Measurements from ENCODE around the gene LSP1. TPM values are rescaled to one million over a fixed set of nuclear protein-coding genes. Genes with fewer than 3 reads are reported as not detected.

The LSP1 gene
- total RNA-seq, 1 donor from 2014 or later: 600 TPM

DNA sequence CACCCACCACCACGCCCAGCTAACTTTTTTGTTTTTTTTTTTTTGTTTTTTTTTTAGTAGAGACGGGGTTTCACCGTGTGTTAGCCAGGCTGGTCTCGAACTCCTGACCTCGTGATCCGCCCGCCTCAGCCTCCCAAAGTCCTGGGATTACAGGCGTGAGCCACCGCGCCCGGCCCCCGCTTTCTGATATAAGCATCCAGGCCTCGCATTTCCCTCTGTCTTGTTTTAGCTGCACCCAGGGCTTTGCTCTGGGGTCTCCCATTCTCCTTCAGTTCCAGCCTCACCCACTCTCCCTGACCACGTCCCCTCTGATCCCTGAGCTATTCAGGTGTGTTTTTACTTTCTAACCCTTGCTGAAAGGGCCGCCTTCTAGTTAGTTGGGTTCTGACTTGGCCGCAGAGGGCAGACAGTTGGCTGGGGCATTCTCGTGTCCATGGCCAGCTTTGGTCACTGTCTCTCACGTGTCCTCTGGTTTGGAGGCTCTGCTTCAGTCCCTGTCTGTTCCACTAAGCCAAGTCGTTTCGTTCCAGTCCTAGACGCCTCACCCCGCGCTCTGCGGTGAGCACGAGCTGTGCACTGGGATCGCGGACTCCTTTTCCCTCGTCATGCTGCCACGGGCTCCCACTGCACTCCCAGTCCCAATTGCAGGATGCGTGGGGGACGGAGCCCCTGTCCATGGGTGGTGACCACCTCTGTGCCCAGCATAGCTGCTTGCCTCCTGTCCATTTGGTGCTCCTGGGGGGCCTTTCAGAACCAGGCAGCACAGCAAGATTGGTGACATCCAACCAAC, 60.6 kb downstream of the LSP1 start:
- intact Hi-C loops (cut with micrococcal nuclease): loop anchor here (1.0 kb wide), 1 partner anchor 26 kb away; no protein-coding TSS in a partner anchor

DNA sequence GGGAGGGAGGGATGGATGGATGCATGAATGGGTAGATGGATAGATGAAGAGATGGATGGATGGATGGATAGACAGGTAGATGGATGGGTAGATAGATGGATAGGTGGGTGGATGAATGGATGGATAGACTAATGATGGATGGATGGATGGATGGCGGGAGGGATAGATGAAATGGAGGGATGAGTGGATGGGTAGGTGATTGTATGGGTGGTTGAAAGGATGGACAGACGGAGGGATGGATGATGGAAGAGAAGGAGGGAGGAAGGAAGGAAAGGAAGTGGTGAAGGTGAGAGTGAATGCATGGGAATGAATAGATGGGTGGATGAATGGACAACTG, 62.9 kb downstream of the LSP1 start:
- intact Hi-C loops (cut with micrococcal nuclease): no loop called here

DNA sequence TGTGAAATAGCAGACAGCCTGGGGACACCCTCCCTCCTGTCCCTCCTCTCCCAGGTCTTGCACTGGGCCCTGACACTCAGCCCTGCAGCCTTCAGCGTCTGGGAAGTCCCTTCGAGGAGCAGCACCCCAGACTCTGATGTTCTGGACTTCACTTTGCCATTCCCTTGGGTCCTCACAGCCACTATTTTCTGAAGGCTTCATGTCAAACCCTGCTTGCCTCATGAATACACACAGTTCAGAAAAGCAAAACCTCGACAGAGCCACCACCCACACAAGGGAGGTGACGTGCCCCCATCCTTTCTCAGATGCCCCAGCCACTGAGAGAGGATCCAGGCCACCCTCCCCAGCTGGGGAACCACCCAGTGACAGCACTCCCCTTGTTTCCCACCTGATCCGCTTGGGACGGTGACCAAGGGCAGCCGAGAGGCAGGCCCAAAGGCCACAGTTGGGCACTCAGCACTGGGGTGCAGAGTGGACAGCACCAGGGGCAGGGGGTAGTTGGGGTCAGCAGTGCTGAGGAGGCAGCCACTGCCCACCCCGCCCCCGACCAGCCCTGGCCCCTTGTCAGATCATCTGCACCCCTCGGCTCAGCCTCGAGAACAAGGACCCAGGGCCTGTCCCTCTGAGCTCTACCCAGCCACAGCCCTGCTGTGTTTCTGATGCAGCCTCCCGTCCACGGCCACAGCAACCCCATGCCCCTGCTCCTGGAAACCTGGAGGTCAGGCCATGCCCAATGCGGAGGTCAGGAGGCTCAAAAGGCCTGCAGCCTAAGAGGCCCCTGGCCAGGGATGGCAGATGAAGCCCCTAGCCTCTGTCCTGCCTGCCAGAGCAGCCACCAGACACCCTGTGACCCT, 63.5 kb downstream of the LSP1 start:
- intact Hi-C loops (cut with micrococcal nuclease): no loop called here

GRCh38 chr11:1916986-1917522, 64.2 kb downstream of the LSP1 start:
- intact Hi-C loops (cut with micrococcal nuclease): loop anchor here (1.0 kb wide), 1 partner anchor 28 kb away; no protein-coding TSS in a partner anchor

DNA sequence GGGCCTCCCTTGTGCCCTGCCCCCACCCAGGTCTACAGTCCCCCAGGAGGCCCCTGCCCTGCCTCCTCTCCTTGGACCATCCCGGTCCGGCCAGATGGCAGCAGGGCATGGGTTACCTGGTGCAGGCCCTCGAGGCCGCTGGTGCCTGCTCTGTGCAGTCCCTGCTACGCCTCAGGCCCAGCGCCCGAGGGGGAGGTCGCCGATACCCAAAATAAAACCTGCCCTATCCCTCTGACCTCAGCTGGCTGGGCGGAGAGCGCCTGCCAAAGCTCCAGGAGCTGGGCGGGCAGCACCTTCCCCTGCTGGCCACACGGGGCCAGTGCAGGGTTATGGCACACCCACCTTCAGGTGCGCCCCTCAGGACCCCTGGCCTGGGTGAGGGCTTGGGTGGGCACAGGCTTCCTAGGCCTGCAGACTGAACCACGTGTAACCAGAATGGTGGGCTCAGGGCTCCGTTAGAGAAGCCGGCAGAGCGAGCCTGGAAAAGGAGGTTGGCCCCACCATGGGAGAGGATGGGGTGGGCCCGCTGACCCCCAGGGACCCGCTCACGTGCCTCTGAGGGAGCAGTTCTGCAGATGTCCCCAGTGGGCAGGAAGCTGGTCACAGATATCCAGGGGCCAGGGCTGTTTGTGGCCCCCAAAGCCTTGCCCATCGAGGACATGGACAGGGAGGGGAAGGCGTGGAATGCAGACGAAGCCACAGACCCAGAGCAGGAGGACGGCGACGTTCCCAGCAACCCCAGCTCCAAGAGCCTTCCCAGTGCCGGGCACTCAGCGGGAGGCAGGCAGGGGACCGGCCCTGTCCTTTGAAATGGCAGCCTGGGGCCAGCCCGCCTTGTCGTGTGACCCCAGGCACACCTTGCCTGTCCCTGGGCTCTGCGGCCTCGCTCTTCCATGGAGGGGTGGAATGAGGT, 64.9 kb downstream of the LSP1 start:
- intact Hi-C loops (cut with micrococcal nuclease): loop anchor here (1.0 kb wide), 1 partner anchor 28 kb away; no protein-coding TSS in a partner anchor

DNA sequence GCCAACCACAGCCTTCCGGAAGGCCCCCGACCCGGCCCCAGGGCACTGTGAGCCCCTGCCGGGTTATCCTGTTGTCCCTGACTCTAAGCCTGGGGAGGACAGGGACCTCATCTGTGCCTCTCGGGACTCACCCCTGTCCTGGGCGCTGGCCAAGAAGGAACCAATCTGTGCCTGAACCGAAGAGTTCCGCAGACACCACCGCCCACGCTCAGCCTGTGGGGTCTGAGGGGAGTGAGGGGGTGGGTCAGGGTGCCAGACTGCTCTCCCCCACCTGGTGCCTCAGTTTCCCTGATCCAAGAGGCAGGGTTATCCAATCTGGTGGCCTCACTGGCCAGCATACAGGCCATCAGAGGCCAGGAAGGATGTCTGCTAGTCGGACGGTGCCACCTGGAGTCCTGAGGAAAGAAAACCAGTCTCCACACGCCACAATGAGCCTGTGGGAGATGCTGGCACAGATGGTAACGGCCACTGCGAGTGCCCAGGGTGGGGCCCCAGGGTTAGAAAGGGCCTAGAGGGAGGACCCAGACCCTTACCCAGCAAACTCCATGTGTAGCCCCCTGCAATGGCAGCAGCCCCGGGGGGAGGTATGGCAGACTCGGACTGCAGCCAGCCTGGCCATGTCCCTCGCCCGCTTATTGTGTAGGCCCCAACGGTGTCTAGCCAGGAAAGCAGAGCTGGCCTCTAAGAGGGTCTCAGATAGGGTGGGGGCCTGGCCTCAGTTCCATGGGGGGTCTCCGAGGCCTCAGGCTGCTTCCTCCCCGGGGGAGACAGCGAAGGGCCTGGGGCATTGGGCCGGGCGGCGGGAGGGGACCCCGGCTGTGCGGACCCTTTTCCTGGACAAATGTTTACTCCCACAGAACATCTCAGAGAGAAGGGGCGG, 65.8 kb downstream of the LSP1 start:
- intact Hi-C loops (cut with micrococcal nuclease): no loop called here

GRCh38 chr11:1919391-1920127, 66.7 kb downstream of the LSP1 start, which contains the start of gene TNNT3:
TSS of gene TNNT3 (plus strand) at chr11:1919703. CDS start at chr11:1922875, 3,172 bp downstream.
- intact Hi-C loops (cut with micrococcal nuclease): no loop called here

DNA sequence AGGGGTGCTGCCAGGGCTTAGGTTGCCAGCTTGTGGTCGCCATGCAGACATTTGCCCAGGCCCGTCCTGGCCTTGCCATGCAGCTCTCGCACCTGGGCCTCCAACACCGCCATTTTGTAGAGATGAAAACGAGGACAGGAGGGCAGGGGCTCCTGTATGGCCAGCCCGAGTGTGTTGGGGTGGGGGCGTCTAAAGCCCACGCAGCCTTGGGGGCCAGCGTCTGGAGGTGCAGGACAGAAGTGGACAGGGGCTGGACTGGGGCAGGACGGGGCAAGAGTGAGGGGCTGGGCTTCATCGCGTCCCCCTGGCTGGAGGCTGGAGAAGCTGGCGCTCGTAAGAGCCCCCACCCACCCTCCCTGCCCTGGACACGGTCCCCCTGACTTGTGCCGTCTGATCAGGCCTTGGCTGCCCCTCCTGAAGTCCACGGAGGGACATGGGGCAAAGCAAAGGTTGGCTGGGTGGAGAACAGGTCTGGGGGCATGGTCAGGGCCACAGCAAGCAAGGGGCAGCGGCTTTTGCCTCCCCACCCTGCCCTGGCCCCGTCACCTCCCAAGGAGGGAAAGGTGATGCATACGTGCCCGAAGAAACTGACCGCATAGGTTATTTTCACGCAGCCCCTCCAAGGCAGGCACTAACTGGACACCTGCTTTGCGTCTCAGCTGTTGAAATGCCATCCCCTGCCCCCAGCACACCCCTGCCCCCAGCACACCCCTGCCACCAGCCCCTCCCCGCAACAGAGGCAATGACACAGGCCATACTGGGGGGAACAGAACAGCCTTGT, 67.4 kb downstream of the LSP1 start:
- intact Hi-C loops (cut with micrococcal nuclease): no loop called here

- intact Hi-C loops (cut with micrococcal nuclease): no loop called here
Measured at GRCh38 chr11:1920909-1921573, 68.2 kb downstream of the LSP1 start.

- intact Hi-C loops (cut with micrococcal nuclease): no loop called here
Measured at GRCh38 chr11:1921574-1922141, 68.8 kb downstream of the LSP1 start.

DNA sequence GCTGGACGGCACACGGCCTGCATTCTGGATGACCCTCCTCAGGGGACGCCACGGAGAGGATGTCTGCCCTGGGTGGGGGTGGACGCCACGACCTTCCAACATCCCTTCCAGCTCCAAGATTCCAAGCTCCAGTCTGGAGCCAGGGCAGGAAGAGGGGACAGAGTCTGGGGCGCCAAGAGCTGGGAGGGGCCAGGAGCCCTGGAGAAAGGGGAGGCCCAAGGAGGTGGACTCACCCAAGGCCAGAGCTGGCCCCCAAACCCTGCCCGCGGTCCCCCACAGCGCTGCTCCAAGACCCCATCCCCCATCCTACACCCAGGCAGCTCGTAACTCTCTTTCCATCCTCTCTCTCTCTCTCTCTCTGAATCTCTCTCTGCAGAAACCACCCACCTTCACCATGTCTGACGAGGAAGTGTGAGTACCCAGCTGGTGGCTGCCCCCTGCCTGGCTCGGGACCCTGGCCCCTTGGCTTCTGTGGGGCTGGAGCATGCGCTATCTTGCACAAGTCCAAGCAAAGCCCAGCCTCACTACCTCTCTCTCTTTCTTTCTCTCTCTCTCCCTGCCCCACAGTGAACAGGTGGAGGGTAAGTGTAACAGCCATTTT, 69.7 kb downstream of the LSP1 start:
- intact Hi-C loops (cut with micrococcal nuclease): no loop called here

- intact Hi-C loops (cut with micrococcal nuclease): no loop called here
Measured at GRCh38 chr11:1923201-1923956, 70.5 kb downstream of the LSP1 start.

DNA sequence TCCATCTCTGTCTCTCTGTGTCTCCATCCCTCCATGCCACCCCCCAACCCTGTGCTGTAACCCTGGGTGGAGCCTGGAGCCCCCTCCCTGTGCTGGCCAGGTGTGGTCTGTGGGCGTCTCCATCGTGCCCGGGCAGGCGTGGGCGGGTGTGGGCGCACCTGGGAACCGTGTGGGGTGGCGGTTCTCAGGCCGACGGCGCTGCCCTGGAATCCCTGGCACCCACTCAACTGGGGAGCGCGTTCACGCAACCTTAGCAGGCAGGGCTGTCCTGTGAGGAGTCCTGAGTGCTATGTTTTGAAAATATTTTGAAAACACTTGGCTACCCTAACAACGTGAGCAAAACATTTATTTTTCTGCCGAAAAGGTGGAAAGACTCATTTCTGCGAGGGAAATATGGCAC, 71.3 kb downstream of the LSP1 start:
- intact Hi-C loops (cut with micrococcal nuclease): no loop called here

DNA sequence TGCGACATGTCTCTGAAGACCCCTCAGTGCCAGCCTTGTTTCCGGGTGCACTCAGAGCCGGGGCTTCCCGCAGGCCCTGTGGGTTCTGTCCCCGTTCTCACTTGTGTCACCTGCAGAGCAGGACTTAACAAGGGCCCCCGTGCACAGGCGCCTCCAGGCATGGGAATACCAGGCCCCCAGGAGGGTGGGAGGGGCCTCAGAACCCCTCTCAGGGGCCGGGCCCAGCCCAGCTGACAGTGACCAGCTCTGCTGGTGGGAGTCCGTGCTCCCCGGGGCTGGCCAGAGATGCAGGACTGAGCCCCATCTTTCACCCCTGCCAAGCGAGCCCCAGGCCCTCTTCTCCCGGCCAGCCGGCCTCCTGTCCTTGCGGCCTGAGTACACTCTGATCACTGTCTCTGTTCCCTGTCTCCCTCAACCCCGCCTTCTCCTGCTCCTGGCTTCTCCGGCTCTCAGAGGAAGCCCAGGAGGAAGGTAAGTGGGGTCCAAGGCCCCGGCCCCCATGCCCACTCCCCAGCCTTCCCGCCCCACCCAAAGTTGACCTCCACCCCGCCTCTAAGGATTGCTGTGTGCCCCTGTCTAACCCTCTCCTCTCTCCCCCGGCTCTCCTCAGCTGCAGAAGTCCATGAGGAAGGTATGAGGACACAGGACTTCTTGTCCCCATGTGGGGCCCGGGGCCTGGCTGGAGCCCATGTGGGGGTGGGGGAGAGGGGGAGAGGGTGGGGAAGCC, 71.9 kb downstream of the LSP1 start:
- intact Hi-C loops (cut with micrococcal nuclease): no loop called here

GRCh38 chr11:1925373-1926155, 72.7 kb downstream of the LSP1 start:
- intact Hi-C loops (cut with micrococcal nuclease): no loop called here
